ENCODE data around the gene TRIO.

DNA sequence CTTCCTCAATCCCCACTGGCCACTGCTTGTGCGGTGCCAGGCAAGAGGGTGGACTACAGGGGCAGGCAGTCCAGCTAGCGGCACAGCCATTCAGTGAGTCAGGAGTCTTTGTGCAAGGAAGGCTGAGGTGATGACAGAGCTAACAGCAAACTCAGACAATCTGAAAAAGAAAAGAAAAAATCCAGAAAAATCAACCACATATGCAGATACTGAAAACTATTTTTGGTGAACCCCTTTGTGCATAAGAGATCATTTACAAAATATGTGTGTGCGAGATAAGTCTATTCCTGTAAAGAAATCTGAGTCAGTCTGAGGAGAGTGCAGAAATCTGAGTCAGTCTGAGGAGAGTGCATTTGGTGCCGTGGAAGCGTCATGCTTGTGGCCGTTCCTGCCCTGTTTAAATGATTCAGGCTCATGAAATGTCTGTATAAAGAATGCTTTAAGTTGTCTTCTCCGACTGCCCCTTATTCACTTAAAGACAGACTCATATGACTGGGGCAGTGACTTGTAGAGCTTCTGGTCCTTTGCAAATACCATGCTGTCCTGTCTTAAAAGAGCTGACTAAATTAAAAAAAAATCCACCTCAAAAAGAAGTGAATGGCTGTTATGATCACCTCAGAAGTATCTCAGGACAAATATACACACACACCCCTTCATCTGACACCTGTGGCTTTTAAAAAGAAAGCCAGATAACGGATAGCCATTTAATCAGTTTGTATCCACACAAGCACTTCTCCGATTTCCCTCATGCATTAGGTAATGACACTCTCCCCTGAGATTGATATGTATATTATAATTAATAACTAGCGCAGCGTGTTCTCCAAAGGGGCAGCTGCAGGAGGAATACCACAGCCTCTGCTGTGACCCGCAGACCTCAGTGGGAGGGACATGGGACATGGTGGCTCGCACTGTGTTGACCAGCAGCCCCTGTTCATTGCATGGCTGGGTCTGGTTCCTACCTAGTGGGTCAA lies 47.3 kb downstream of the TRIO start:
- TF ChIP-seq ZNF157 (tag by site-specific recombination; IDR thresholded peaks at IDR 0.05) (no peak), ZBTB17 (tag by site-specific recombination; IDR thresholded peaks at IDR 0.05) (peak; percentile 98), ZNF146 (tag by site-specific recombination; IDR thresholded peaks at IDR 0.05) (0 out of 2 replicates have a peak, but pooled peaks have one; percentile 2), ZNF664 (tag by site-specific recombination; IDR thresholded peaks at IDR 0.05) (0 out of 2 replicates have a peak, but pooled peaks have one; percentile 45), ZNF2 (tag by site-specific recombination; IDR thresholded peaks at IDR 0.05) (no peak; the same call in 1 of the 2 replicates), ZNF585B (tag by site-specific recombination; IDR thresholded peaks at IDR 0.05) (no peak), MZF1 (tag by site-specific recombination; IDR thresholded peaks at IDR 0.05; ENCODE audit: borderline replicate concordance) (no peak), MYNN (tag by site-specific recombination; IDR thresholded peaks at IDR 0.05; ENCODE audit: borderline replicate concordance) (no peak), ZBTB1 (tag by site-specific recombination; IDR thresholded peaks at IDR 0.05) (no peak)
- TF ChIP-seq, protein P1, sequence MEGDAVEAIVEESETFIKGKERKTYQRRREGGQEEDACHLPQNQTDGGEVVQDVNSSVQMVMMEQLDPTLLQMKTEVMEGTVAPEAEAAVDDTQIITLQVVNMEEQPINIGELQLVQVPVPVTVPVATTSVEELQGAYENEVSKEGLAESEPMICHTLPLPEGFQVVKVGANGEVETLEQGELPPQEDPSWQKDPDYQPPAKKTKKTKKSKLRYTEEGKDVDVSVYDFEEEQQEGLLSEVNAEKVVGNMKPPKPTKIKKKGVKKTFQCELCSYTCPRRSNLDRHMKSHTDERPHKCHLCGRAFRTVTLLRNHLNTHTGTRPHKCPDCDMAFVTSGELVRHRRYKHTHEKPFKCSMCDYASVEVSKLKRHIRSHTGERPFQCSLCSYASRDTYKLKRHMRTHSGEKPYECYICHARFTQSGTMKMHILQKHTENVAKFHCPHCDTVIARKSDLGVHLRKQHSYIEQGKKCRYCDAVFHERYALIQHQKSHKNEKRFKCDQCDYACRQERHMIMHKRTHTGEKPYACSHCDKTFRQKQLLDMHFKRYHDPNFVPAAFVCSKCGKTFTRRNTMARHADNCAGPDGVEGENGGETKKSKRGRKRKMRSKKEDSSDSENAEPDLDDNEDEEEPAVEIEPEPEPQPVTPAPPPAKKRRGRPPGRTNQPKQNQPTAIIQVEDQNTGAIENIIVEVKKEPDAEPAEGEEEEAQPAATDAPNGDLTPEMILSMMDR (tag by site-specific recombination; IDR thresholded peaks at IDR 0.05), result no peak
- TF ChIP-seq, protein P2, sequence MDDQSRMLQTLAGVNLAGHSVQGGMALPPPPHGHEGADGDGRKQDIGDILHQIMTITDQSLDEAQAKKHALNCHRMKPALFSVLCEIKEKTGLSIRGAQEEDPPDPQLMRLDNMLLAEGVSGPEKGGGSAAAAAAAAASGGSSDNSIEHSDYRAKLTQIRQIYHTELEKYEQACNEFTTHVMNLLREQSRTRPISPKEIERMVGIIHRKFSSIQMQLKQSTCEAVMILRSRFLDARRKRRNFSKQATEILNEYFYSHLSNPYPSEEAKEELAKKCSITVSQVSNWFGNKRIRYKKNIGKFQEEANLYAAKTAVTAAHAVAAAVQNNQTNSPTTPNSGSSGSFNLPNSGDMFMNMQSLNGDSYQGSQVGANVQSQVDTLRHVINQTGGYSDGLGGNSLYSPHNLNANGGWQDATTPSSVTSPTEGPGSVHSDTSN (CRISPR knock-in tag; IDR thresholded peaks at IDR 0.05), result no peak
- TF ChIP-seq, protein P3, sequence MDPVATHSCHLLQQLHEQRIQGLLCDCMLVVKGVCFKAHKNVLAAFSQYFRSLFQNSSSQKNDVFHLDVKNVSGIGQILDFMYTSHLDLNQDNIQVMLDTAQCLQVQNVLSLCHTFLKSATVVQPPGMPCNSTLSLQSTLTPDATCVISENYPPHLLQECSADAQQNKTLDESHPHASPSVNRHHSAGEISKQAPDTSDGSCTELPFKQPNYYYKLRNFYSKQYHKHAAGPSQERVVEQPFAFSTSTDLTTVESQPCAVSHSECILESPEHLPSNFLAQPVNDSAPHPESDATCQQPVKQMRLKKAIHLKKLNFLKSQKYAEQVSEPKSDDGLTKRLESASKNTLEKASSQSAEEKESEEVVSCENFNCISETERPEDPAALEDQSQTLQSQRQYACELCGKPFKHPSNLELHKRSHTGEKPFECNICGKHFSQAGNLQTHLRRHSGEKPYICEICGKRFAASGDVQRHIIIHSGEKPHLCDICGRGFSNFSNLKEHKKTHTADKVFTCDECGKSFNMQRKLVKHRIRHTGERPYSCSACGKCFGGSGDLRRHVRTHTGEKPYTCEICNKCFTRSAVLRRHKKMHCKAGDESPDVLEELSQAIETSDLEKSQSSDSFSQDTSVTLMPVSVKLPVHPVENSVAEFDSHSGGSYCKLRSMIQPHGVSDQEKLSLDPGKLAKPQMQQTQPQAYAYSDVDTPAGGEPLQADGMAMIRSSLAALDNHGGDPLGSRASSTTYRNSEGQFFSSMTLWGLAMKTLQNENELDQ (tag by site-specific recombination; IDR thresholded peaks at IDR 0.05; ENCODE audit: low read depth), result no peak
